ENCODE results near the gene BNC2.

The BNC2 gene

DNA sequence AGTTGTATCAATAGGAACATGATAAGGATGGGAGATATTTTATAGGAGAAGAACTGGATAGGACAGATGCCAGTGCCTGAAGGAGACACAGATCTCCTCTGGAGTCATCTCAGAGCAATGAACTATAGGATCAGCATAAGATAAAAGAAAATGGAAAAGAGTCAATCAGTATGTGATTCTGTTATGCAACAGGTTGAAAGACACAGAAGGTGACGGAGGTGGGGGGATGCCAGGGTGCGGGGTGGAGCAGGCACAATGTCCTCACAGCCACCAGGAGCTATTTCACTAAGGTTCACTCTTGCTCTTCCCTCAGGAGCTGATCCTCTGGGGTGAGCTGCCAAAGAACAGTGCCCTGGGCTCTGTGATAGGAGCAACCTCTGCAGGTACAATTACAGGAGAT lies 179.8 kb downstream of the BNC2 start:
- Histone ChIP-seq H3K4me1 (ENCODE audit: control insufficient read depth, insufficient read depth, low read length) (no peaks in the 10 kb centered on the region), H3K36me3 (ENCODE audit: control insufficient read depth, insufficient read depth, low read length) (no peaks in the 10 kb centered on the region), H3K9ac (ENCODE audit: low read length) (no peak overlapping the region), H3K4me3 (ENCODE audit: low read length) (no peak overlapping the region), H3K27me3 (ENCODE audit: control insufficient read depth, insufficient read depth, low read length) (no peaks in the 10 kb centered on the region), H3K9me3 (ENCODE audit: control insufficient read depth, low read length) (no peaks in the 10 kb centered on the region)

DNA sequence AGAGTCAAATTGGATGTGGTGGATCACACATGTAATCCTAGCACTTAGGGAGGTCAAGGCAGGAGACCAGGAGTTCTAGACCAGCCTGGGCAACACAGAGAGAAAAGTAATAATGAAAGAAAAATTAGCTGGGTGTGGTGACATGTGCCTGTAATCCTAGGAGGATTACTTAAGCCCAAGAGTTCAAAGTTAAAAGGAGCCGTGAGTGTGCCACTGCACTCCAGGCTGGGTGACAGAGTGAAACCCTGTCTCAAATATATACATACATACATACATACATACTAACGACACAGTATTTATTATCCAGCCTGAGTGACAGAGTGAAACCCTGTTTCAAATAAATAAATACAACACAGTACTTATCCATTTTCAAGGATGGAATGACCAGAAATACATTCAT lies 180.3 kb downstream of the BNC2 start:
- Histone ChIP-seq H3K9me3 (ENCODE audit: control insufficient read depth, low read length) (no peaks in the 10 kb centered on the region), H3K4me1 (ENCODE audit: control insufficient read depth, insufficient read depth, low read length) (no peaks in the 10 kb centered on the region)

DNA sequence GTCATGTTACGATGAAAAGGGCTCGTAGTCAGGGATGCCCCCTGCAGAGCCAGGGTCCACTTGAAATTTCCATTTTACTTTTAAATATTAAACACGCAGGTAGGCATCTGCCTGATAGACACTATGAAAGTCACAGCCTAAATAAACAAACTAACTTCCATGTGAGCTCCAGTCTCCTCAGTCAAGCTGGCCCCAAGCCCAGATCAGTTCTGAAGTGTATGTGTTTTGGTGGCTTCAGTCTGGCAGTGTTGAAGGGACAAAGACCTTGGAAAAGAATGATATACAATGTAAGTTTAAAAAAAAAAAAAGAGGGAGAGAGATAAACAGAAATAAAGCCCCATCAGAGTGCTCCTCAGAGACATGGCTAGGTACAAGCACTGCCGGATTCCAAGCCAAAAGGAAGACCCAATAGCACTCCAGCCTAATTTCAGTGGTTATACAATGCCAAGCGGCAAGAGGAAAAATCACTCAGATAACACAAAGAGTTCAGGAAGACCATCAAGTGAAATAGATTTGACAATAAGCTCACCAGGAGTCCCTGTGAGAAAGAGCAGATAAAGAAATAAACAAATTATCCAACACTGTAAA lies 181.0 kb downstream of the BNC2 start:
- no peaks in the 10 kb centered on the region for H3K4me1 ChIP-seq (ENCODE audit: control insufficient read depth, insufficient read depth, low read length)
- no peaks in the 10 kb centered on the region for H3K27me3 ChIP-seq (ENCODE audit: control insufficient read depth, insufficient read depth, low read length)
- no peak overlapping the region for H3K4me3 ChIP-seq (ENCODE audit: low read length)
- H3K9ac ChIP-seq (ENCODE audit: low read length), result no peak overlapping the region
- no peaks in the 10 kb centered on the region for H3K36me3 ChIP-seq (ENCODE audit: control insufficient read depth, insufficient read depth, low read length)
- no peaks in the 10 kb centered on the region for H3K9me3 ChIP-seq (ENCODE audit: control insufficient read depth, low read length)

More for the DNA sequence above, 180.3 kb downstream of the BNC2 start:
- Histone ChIP-seq H3K27me3 (ENCODE audit: control insufficient read depth, insufficient read depth, low read length) (no peaks in the 10 kb centered on the region), H3K36me3 (ENCODE audit: control insufficient read depth, insufficient read depth, low read length) (no peaks in the 10 kb centered on the region), H3K9ac (ENCODE audit: low read length) (no peak overlapping the region), H3K4me3 (ENCODE audit: low read length) (no peak overlapping the region)

DNA sequence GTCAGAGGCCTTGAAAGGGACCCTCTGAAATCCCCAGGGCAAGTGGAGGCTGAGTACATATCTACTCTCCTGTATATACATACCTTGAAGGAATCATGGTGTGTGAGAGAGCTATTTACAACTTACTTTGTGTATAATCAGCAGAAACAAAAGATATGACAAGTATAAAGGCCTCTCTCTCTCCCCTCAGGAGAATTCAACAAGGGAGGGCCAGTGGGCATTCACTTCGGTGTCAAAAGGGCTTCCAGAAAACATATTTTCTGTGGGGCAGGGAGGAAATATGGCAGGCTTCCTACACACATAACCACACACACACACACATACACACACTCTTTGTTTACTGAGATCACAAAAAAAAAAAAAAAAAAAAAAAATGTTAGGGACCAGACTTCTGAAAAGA lies 181.7 kb downstream of the BNC2 start:
- Histone ChIP-seq H3K9ac (ENCODE audit: low read length) (no peak overlapping the region), H3K36me3 (ENCODE audit: control insufficient read depth, insufficient read depth, low read length) (no peaks in the 10 kb centered on the region), H3K9me3 (ENCODE audit: control insufficient read depth, low read length) (no peaks in the 10 kb centered on the region), H3K27me3 (ENCODE audit: control insufficient read depth, insufficient read depth, low read length) (no peaks in the 10 kb centered on the region), H3K4me3 (ENCODE audit: low read length) (no peak overlapping the region), H3K4me1 (ENCODE audit: control insufficient read depth, insufficient read depth, low read length) (no peaks in the 10 kb centered on the region)

DNA sequence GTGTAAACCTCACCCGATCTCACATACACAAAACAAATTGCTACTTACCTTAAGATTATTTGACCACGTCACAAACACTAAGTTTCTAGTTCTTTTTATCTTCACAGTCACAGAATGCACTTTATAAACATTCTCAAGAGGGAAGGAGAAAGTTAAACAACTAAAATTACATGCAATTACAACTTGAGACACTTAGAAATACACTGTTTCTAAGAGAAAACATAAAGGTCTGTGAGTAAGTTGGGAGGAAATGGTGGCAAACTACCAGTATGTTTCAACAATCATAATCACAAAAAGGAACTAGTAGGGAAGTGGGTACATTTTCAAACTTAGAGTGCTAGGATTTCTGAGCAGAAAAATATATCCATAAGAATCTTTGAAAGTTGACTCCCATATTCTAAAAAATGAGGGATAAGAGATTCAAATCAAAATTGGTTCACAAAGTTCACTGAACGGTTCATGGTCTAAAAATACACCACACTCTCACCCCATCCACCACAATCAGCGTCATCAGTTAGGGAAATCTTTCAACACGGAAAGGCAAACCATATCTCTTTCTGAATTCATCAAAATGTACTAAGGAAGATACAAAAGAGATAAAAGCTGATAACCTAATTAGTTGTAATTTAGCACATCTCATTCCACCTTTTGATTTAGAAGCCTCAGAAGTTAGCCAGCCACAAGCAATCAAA lies 182.6 kb downstream of the BNC2 start:
- no peaks in the 10 kb centered on the region for H3K4me1 ChIP-seq (ENCODE audit: control insufficient read depth, insufficient read depth, low read length)
- H3K36me3 ChIP-seq (ENCODE audit: control insufficient read depth, insufficient read depth, low read length), result no peaks in the 10 kb centered on the region
- no peaks in the 10 kb centered on the region for H3K27me3 ChIP-seq (ENCODE audit: control insufficient read depth, insufficient read depth, low read length)
- H3K9ac ChIP-seq (ENCODE audit: low read length), result no peak overlapping the region
- H3K9me3 ChIP-seq (ENCODE audit: control insufficient read depth, low read length), result no peaks in the 10 kb centered on the region
- no peak overlapping the region for H3K4me3 ChIP-seq (ENCODE audit: low read length)

DNA sequence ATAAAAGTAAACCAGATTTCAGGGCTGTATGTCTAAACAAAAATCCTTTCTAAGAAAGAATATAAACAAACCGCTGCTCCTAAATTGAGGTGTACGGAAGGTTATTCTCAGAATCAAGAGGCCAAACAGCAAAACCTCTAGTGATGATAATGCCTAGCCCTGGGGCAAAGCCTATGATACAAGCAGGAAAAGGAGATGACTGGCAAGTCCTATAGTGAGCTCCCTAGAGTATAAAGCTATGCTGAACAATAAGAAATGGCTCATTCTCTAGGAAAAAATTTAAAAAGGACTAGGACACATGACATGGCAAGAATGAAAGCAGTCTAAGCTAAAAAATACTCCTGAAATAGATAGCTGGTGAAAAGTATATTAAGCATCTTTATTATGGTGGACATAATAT lies 187.1 kb downstream of the BNC2 start:
- Histone ChIP-seq H3K9ac (ENCODE audit: low read length) (no peak overlapping the region), H3K36me3 (ENCODE audit: control insufficient read depth, insufficient read depth, low read length) (no peaks in the 10 kb centered on the region), H3K9me3 (ENCODE audit: control insufficient read depth, low read length) (no peaks in the 10 kb centered on the region), H3K27me3 (ENCODE audit: control insufficient read depth, insufficient read depth, low read length) (no peaks in the 10 kb centered on the region), H3K4me3 (ENCODE audit: low read length) (no peak overlapping the region), H3K4me1 (ENCODE audit: control insufficient read depth, insufficient read depth, low read length) (no peaks in the 10 kb centered on the region)

DNA sequence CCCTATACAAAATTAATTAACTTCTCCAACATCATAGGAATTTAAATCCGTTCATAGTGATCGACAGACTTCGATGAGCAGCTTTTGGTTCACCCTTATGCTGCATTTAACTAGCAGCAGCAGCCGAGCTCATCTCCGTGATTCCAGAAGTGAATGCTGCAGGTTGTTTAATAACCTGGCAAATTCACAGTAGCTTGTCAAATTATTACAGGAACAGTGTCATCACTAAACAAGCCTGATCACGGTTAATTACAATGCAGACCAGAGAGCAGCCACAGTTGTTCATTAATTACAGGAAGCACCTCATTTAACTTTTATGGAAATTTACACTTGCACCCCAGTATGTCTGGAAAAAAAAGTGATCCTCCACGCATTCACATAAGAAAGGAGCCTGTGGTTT lies 188.2 kb downstream of the BNC2 start:
- Histone ChIP-seq H3K4me1 (ENCODE audit: control insufficient read depth, insufficient read depth, low read length) (no peaks in the 10 kb centered on the region), H3K27me3 (ENCODE audit: control insufficient read depth, insufficient read depth, low read length) (no peaks in the 10 kb centered on the region), H3K9me3 (ENCODE audit: control insufficient read depth, low read length) (no peaks in the 10 kb centered on the region), H3K9ac (ENCODE audit: low read length) (no peak overlapping the region), H3K4me3 (ENCODE audit: low read length) (no peak overlapping the region), H3K36me3 (ENCODE audit: control insufficient read depth, insufficient read depth, low read length) (no peaks in the 10 kb centered on the region)

DNA sequence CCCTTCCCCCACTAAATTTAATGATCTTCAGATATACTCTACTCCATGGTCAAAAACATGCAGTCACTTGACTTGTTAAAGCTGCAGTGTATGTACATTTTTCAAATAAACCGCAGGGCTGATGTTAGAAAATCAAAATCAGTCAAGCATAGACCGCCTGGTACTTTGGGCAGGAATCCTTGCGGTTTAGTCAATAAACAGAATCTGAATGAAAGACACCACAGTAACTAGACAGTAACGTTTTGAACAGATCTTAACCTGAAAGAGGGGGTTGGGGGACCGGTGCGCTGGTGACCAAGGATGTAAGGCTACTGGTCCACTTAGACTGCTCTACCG lies 188.8 kb downstream of the BNC2 start:
- H3K9me3 ChIP-seq (ENCODE audit: control insufficient read depth, low read length), result no peaks in the 10 kb centered on the region
- H3K36me3 ChIP-seq (ENCODE audit: control insufficient read depth, insufficient read depth, low read length), result no peaks in the 10 kb centered on the region
- H3K9ac ChIP-seq (ENCODE audit: low read length), result no peak overlapping the region
- H3K4me1 ChIP-seq (ENCODE audit: control insufficient read depth, insufficient read depth, low read length), result no peaks in the 10 kb centered on the region
- no peaks in the 10 kb centered on the region for H3K27me3 ChIP-seq (ENCODE audit: control insufficient read depth, insufficient read depth, low read length)
- H3K4me3 ChIP-seq (ENCODE audit: low read length), result no peak overlapping the region

DNA sequence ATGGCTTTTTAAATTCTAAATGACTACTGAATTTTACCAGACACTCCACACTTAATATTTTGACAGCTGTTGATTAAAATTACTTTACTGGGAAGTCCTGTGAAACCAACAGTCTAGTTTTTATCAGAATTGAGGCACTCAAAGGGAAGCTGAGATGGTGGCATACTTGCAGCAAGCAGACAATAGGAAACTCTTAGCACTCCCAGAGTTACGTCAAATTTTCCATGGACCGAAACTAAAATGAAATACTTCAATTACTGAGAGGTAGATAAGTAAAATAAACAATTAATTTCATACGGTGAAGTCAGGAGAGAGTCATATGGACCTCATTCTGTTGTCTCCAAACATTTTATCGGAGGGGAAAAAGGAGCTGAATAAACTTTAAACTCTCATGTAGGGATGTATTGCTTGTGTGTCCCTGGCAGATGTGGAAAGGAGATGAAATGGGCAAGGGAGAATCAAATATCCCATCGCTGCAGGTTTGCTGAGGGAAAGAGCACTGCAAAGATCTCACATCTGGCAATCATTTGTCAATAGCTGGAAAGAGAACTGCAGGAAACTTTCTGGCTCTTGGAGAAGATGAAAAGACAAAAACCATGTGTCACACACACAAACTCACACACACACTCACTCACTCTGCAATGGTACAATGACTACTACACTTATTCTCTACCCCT lies 189.4 kb downstream of the BNC2 start:
- Histone ChIP-seq H3K9me3 (ENCODE audit: control insufficient read depth, low read length) (no peaks in the 10 kb centered on the region), H3K4me1 (ENCODE audit: control insufficient read depth, insufficient read depth, low read length) (no peaks in the 10 kb centered on the region), H3K27me3 (ENCODE audit: control insufficient read depth, insufficient read depth, low read length) (no peaks in the 10 kb centered on the region), H3K36me3 (ENCODE audit: control insufficient read depth, insufficient read depth, low read length) (no peaks in the 10 kb centered on the region), H3K9ac (ENCODE audit: low read length) (no peak overlapping the region), H3K4me3 (ENCODE audit: low read length) (no peak overlapping the region)

DNA sequence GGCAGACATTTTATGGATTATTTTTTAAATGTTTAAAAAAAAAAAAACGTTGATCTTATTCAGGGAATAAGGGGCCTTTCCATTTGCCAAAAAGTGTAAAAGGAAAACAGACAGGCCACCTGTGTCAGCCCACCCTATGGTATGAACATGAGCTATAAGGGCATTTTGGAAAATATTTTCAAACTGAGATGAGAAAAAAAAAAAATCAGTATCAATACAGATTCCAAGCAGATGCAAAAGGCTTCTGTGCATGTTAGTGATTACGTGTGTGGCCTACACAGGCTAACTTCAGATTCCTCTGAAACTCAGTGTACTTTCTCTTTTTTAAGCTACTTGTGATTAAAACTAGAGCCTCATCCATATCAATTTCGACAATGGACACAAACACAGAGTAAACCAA lies 189.9 kb downstream of the BNC2 start:
- Histone ChIP-seq H3K27me3 (ENCODE audit: control insufficient read depth, insufficient read depth, low read length) (no peaks in the 10 kb centered on the region), H3K9ac (ENCODE audit: low read length) (no peak overlapping the region), H3K9me3 (ENCODE audit: control insufficient read depth, low read length) (no peaks in the 10 kb centered on the region), H3K4me3 (ENCODE audit: low read length) (no peak overlapping the region), H3K4me1 (ENCODE audit: control insufficient read depth, insufficient read depth, low read length) (no peaks in the 10 kb centered on the region), H3K36me3 (ENCODE audit: control insufficient read depth, insufficient read depth, low read length) (no peaks in the 10 kb centered on the region)

DNA sequence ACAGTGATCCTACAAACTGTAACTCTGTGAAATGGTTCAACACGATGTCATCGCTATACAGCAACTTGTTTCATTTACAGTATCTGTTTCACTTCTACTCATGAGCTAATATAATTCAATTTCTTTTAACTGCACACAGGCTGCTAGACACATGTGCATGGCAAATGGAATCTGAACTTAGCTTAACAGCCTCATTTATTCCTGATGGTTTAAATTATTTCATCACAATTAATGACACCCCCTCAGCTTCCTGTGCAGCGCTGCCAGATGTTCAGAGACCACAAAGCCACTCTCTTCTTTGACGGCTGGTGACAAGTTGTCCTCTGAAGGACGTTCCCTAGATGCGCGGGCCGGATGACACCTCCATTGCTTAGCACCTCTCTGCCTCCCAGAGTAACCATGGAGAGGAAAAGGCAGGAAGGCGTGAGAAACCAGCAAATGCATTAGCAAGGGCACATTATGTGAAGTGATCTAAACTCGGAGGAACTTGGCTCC lies 191.1 kb downstream of the BNC2 start:
- H3K9me3 ChIP-seq (ENCODE audit: control insufficient read depth, low read length), result no peaks in the 10 kb centered on the region
- no peaks in the 10 kb centered on the region for H3K27me3 ChIP-seq (ENCODE audit: control insufficient read depth, insufficient read depth, low read length)
- H3K36me3 ChIP-seq (ENCODE audit: control insufficient read depth, insufficient read depth, low read length), result no peaks in the 10 kb centered on the region
- no peak overlapping the region for H3K9ac ChIP-seq (ENCODE audit: low read length)
- no peak overlapping the region for H3K4me3 ChIP-seq (ENCODE audit: low read length)
- H3K4me1 ChIP-seq (ENCODE audit: control insufficient read depth, insufficient read depth, low read length), result no peaks in the 10 kb centered on the region

DNA sequence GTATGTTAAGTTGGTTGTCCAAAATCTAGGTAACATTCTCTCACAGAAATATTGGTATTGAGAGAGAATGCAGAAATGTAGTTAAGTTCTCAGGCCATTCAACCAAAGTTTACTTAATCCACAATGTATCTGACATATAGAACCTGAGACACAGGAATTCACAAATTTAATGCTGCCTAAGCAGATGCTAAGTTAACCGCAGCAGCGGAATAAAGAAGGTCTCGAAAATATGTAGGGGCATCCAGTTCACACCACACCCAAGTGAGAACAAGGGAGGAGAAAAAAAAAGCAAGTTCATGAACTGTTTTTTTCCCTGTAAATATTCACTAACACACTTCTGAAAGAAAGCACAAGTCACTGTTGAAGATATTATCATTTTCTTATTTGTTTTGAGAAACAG lies 194.0 kb downstream of the BNC2 start:
- Histone ChIP-seq H3K27me3 (ENCODE audit: control insufficient read depth, insufficient read depth, low read length) (no peaks in the 10 kb centered on the region), H3K4me3 (ENCODE audit: low read length) (no peak overlapping the region), H3K36me3 (ENCODE audit: control insufficient read depth, insufficient read depth, low read length) (no peaks in the 10 kb centered on the region), H3K9ac (ENCODE audit: low read length) (no peak overlapping the region), H3K4me1 (ENCODE audit: control insufficient read depth, insufficient read depth, low read length) (no peaks in the 10 kb centered on the region), H3K9me3 (ENCODE audit: control insufficient read depth, low read length) (no peaks in the 10 kb centered on the region)

Data from mucosa of stomach (tissue), 1 donor.